K562 (cell line): ENCODE measurements around the gene EXO5. TPM values are rescaled to one million over a fixed set of nuclear protein-coding genes. Genes with fewer than 3 reads are reported as not detected.

Source experiments
- CREM ChIP-seq: IDR thresholded peaks from 2 replicates; pipeline ENCODE4 v1.6.1; 2014; ENCODE audit warnings: antibody characterized with exemption, low read depth
- CTCF ChIP-seq, 3 experiments: IDR thresholded peaks in 2 of 3; conservative IDR thresholded peaks in 1 of 3; 2 replicates each; pipeline ENCODE4 v1.5.1; 2011 to 2012; ENCODE audit warnings: low read length in 3 of 3, mild to moderate bottlenecking in 3 of 3, control low read depth in 2 of 3, improper control_type of control experiment in 1 of 3, inconsistent platforms in 1 of 3, low read depth in 1 of 3, mixed read lengths in 1 of 3, moderate library complexity in 1 of 3; ENCODE audit not compliant: insufficient read depth in 2 of 3
- REST ChIP-seq, 2 experiments: fragments of 450-650 bp; formaldehyde crosslinking in 1 of 2; IDR thresholded peaks; 2 replicates each; pipeline versions ENCODE4 v1.4.0 to v1.6.1; 2014 to 2020; ENCODE audit warnings: mild to moderate bottlenecking in 2 of 2, borderline replicate concordance in 1 of 2, low read depth in 1 of 2
- SMC3 ChIP-seq: conservative IDR thresholded peaks from 2 replicates; pipeline ENCODE4 v1.6.1; 2011; ENCODE audit warnings: low read depth, low read length, improper control_type of control experiment; ENCODE audit not compliant: insufficient read depth
- polyA plus RNA-seq, 8 experiments: library from polyadenylated mRNA; depleted of rRNA in 4 of 8; stranded (reverse) in 5 of 8; unstranded in 3 of 8; fragments of >200 nt; fragmentation: Nextera tagmentation in 2 of 8; fragmentation: Illumina TruSeq in 1 of 8; extraction: Ambion mirVana in 2 of 8; extraction: Trizol in 1 of 8; gene quantifications; 2 replicates each; pipeline versions ENCODE4 v1.2.1 to v1.2.3, GENCODE V29; 2011 to 2014; ENCODE audit warnings: inconsistent platforms in 1 of 8, missing spikeins in 1 of 8
- total RNA-seq, 7 experiments: library from RNA; depleted of rRNA in 6 of 7; stranded (reverse); fragments of >200 nt in 6 of 7; fragmentation: Illumina TruSeq in 2 of 7; extraction: Trizol in 2 of 7; gene quantifications; 2 replicates each; pipeline versions ENCODE4 v1.2.1 to v1.2.3, GENCODE V29; 2011 to 2021; ENCODE audit warnings: low replicate concordance in 1 of 7

The EXO5 gene
- total and polyA plus RNA-seq, 9 of the 15 experiments (the other 6 are each of a cell fraction or from before 2014, with no cell fraction given): 1.1 to 4.3 (median 2.8) TPM

GRCh38 chr1:40532844-40533424 is 24.4 kb downstream of the EXO5 start (continued):
- peak; percentile 70 to 82 (median 81) for TF ChIP-seq CTCF (IDR thresholded peaks at IDR 0.05 in 2 of 3, conservative IDR thresholded peaks at IDR 0.05 in 1 of 3; ENCODE audit: insufficient read depth in 2 of 3, low read depth in 1 of 3, low read length in 3 of 3)
- TF ChIP-seq SMC3: peak; percentile 41; the same call in 1 of the 2 replicates
- TF ChIP-seq REST (IDR thresholded peaks at IDR 0.05; ENCODE audit: borderline replicate concordance): peak; percentile 38; the same call in 1 of the 2 replicates
- no peak for TF ChIP-seq REST (CRISPR knock-in tag; IDR thresholded peaks at IDR 0.05; ENCODE audit: low read depth)
- TF ChIP-seq CREM: 0 out of 2 replicates have a peak, but pooled peaks have one; percentile 8
